LNCaP clone FGC (cell line): Measurements from ENCODE around the gene CDC42SE2.
"Not testable (repeated sequence)": the region's sequence is repeated elsewhere in the genome, so short reads cannot be mapped to it uniquely, and the experiment has no call there.

Experiments used
- DNase-seq: peaks from one replicate; pipeline ENCODE4 v3.0.0-alpha.2; 2011; ENCODE audit warnings: low read depth
- H3K4me3 ChIP-seq: 2 replicates; pipeline ENCODE4 v1.5.1; 2011; ENCODE audit warnings: mild to moderate bottlenecking, low read depth, low read length, control low read depth
- TF ChIP-seq, protein P1 (sequence below): IDR thresholded peaks from 2 replicates; pipeline ENCODE4 v1.5.1; 2012; ENCODE audit warnings: mild to moderate bottlenecking; ENCODE audit not compliant: control insufficient read depth, insufficient read depth; ENCODE audit errors: extremely low read depth

Gene CDC42SE2

DNA sequence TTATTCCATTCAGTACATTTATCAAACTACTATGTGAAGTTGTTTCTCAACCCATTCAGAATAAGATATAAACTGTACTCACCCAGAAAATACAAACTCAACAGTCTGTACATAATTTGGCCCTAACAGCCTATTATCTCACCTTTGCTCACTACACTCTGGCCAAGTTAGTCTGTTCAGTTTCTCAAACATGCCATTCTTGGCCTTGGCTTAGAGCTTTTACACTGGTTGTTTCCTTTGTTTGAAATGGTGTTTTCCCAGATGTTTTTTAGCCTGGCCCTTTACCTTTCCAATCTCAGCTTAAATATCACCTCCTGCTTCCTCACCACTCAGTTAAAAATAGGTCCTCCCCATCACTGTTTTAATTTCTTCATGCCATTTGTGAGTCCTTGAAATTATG is 13.6 kb downstream of the CDC42SE2 start:
- H3K4me3 ChIP-seq: no peak overlapping the region
- TF ChIP-seq, protein P1, sequence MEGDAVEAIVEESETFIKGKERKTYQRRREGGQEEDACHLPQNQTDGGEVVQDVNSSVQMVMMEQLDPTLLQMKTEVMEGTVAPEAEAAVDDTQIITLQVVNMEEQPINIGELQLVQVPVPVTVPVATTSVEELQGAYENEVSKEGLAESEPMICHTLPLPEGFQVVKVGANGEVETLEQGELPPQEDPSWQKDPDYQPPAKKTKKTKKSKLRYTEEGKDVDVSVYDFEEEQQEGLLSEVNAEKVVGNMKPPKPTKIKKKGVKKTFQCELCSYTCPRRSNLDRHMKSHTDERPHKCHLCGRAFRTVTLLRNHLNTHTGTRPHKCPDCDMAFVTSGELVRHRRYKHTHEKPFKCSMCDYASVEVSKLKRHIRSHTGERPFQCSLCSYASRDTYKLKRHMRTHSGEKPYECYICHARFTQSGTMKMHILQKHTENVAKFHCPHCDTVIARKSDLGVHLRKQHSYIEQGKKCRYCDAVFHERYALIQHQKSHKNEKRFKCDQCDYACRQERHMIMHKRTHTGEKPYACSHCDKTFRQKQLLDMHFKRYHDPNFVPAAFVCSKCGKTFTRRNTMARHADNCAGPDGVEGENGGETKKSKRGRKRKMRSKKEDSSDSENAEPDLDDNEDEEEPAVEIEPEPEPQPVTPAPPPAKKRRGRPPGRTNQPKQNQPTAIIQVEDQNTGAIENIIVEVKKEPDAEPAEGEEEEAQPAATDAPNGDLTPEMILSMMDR: no peak
- DNase-seq: no peak

DNA sequence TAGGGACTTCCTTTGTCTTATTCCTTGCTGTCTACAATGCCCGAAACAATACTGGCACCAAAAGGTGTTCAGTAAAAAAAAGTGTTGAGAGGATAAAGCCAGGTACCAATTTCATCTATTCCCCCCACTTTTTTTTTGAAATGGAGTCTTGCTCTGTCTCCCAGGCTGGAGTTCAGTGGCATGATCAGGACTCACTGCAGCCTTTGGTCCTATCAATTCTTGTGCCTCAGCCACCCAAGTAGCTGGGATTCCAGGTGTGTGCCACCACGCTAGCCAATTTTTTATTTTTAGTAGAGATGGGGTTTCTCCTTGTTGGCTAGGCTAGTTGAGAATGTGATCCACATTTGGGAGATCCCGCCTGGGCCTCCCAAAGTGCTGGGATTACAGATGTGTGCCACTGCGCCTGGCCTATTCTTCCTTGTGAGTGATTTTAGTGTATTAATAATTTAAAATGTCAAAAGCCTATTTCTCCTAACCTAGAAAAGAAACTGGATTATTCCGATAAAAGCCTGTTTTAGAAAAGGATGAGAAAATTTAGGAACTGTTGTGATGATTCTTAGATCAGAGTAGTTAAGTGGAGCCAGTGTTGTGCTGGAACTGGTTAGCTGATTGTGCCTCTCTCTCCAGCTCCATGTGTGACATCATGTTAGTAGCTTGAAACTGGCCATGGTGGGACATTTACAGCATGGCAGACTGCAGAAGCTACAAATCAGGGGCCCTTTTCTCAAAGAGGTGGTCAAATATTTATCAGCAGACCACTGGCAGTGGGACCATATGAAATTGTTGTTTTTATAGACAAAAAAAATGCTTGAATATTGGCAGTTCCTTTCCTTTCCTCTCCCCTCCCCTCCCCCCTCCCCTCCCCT is 14.3 kb downstream of the CDC42SE2 start:
- TF ChIP-seq, protein P1: no peak
- no peak for DNase-seq
- no peak overlapping the region for H3K4me3 ChIP-seq

DNA sequence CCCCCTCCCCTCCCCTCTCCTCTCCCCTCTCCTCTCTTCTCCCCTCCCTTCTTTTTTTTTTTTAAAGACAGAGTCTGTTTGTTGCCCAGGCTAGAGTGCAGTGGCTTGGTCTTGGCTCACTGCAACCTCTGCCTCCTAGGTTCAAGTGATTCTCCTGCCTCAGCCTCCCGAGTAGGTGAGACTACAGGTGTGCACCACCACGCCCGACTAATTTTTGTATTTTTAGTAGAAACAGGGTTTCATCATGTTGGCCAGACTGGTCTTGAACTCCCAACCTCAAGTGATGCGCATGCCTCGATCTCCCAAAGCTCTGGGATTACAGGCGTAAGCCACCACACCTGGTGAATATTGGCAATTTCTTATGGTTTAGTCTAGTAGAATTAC is 14.9 kb downstream of the CDC42SE2 start:
- not testable (repeated sequence) for DNase-seq, H3K4me3 ChIP-seq

DNA sequence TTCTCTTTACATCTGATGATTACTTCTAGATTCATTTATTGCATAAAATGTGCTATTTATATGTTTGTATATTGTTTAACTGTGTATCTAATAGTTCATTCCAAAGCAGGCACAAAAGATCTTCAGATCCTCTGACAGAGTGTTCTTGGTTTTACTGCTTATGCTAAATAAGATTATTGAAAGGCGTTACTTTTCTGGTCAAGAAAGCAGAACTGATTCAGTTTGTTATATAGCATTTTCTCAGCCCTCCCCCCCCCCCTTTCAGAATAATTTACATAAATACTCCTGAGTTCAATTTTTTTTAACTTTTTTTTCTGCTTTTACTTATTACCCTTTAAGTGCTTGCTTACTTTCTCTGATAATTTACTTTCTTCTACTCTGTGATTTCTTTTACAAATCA is 15.4 kb downstream of the CDC42SE2 start:
- no peak for DNase-seq
- TF ChIP-seq, protein P1: no peak
- no peak overlapping the region for H3K4me3 ChIP-seq

DNA sequence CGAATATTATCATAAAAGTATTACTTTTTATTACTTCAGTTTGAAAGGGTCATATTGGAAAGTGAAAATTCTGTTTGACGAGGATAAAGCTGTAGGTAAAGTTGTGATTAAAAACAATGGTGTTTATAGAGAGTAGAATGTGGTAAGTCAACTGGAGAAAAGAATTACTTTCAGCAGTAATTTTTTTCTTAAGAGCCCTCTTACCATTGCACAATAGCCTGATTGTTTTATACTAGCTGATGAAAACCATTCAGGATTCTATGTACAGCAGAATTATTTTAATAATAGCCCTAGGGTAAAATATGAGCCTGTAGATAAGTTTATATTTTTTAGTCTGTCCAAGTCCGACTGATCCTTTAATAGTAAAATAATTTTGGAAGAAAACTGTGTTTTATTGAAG is 16.6 kb downstream of the CDC42SE2 start:
- TF ChIP-seq, protein P1: no peak
- H3K4me3 ChIP-seq: no peak overlapping the region
- DNase-seq: no peak

DNA sequence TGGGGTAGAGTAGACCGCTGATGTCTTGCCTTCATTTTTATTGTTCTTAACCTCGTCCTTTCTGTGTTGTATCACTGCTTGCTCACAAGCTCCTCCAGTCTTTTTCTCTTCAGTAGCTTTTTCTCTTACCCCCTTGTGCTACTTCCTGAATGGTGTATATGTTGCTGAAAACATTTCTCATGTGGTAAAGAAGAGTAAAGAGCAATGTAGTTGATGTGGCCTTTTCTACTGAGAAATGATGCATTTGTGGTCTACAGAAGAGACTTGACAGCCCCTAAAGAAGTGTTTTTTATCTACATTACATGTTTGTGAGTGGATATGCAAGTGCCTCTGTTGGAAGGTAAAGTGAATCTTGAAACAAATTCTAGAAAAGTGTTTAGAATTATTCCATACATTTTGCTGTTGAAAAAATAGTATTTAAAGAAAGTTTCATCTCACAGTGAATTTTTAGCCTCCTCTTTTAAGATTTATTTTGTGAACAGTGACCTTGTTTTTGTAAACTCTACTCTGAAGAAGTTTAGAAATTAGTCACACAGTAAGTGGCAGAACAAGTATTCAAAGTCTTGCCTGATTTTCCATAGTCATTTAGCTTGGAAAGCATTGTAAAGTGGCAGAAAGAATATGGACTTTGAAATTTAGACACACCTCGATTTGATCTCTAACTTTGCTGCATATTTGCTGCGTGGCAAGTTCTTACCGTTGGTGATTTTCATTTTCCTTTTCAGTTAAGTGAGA is 17.4 kb downstream of the CDC42SE2 start:
- TF ChIP-seq, protein P1: no peak
- H3K4me3 ChIP-seq: no peak overlapping the region
- DNase-seq: no peak

DNA sequence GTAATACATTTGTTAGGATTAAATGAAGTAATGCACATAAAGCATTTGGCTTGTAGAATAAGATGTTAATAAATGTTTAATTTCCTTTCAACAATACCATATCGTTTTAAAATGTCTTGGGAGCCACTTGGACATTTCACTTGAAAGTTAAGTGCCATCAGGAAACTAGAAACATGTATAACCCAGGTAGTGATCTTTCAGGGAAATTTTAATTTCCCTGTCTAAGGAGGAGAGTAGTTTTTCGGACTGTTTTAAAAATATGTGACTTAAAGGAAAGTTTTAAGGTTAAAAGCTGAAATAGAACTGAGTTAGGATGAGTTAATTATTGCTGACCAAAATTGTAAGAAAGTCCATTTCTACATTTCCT is 18.0 kb downstream of the CDC42SE2 start:
- H3K4me3 ChIP-seq: no peak overlapping the region
- TF ChIP-seq, protein P1: no peak
- DNase-seq: no peak
